Sigmoid colon (tissue), 7 donors: ENCODE measurements around the gene MRPS33. TPM values are rescaled to one million over a fixed set of nuclear protein-coding genes. Genes with fewer than 3 reads are reported as not detected.

ENCODE experiments used
- DNase-seq: peaks from one replicate; pipeline ENCODE4 v3.0.0-alpha.2; 2019
- H3K27ac ChIP-seq, 4 donors: fragments of 200-600 bp; sonication (generic); one replicate each; pipeline ENCODE4 v1.5.1; 2016 to 2019; ENCODE audit warnings: mild to moderate bottlenecking in 1 of 4
- H3K27me3 ChIP-seq, 3 donors: fragments of 200-600 bp; sonication (generic); one replicate each; pipeline ENCODE4 v1.5.1; 2019; ENCODE audit warnings: mild to moderate bottlenecking in 1 of 3
- H3K36me3 ChIP-seq, 4 donors: fragments of 200-600 bp; sonication (generic); one replicate each; pipeline ENCODE4 v1.5.1; 2016 to 2019
- H3K4me1 ChIP-seq, 4 donors: fragments of 200-600 bp; sonication (generic); one replicate each; pipeline ENCODE4 v1.5.1; 2017 to 2019
- H3K4me3 ChIP-seq, 4 donors: fragments of 200-600 bp; sonication (generic); one replicate each; pipeline ENCODE4 v1.5.1; 2017 to 2019; ENCODE audit warnings: mild to moderate bottlenecking in 2 of 4, moderate library complexity in 1 of 4
- H3K9me3 ChIP-seq, 4 donors: fragments of 200-600 bp in 3 of 4; sonication (generic) in 3 of 4; one replicate each; pipeline versions ENCODE4 v1.5.1 to v1.6.1; 2013 to 2019
- CTCF ChIP-seq, 4 experiments: fragments of 450-650 bp in 3 of 4; fragments of 200-600 bp in 1 of 4; IDR thresholded peaks; one replicate each; pipeline ENCODE4 v1.5.1; 2016 to 2019; ENCODE audit warnings: antibody characterized with exemption in 4 of 4, mild to moderate bottlenecking in 3 of 4, moderate library complexity in 2 of 4
- EP300 ChIP-seq, 4 donors: sonication (generic); formaldehyde crosslinking; IDR thresholded peaks; one replicate each; pipeline ENCODE4 v1.6.1; 2017; ENCODE audit warnings: antibody characterized with exemption in 4 of 4
- POLR2A ChIP-seq, 2 donors: fragments of 450-650 bp; IDR thresholded peaks; one replicate each; pipeline ENCODE4 v1.6.1; 2016; ENCODE audit warnings: antibody characterized with exemption in 2 of 2, mild to moderate bottlenecking in 2 of 2, moderate library complexity in 2 of 2
- POLR2AphosphoS5 ChIP-seq, 4 donors: sonication (generic); formaldehyde crosslinking; IDR thresholded peaks; one replicate each; pipeline ENCODE4 v1.6.1; 2017; ENCODE audit warnings: antibody characterized with exemption in 4 of 4
- WGBS, 2 donors: extraction: QIAGEN DNeasy Blood & Tissue Kit; methylation state at CpG; one replicate each; pipeline ENCODE4 v1.1.7; 2013; 5-methylcytosine and 5-hydroxymethylcytosine counted together
- intact Hi-C: fragments of 100-400 bp; cut with DNase I; formaldehyde crosslinking; loops from one replicate; pipeline ENCODE4 v1.15.1; 2023
- polyA plus RNA-seq, 3 donors: library from polyadenylated mRNA; stranded (reverse); fragments of 200-250 nt; gene quantifications; one replicate each; pipeline ENCODE4 v1.2.3, GENCODE V29; 2013
- total RNA-seq, 4 donors: library from RNA; depleted of rRNA; stranded (reverse); fragments of >200 nt; gene quantifications; one replicate each; pipeline ENCODE4 v1.1.0, GENCODE V29; 2016
- donor health status: healthy with polysubstance abuse.
- donor health status: Bipolar disorder and iron deficiency.
- donor health status: healthy.

The MRPS33 gene
- total and polyA plus RNA-seq, 7 donors = 14.7 to 150 (median 32.7) TPM

- H3K36me3 ChIP-seq = no peaks in the 10 kb centered on the region
- intact Hi-C loops = no loop called here
- H3K4me1 ChIP-seq = no peaks in the 10 kb centered on the region
- H3K27me3 ChIP-seq = no peaks in the 10 kb centered on the region
- 62 to 76% methylated on average over 1 of the region's 1 CpG for WGBS, 2 donors
- H3K9me3 ChIP-seq = peaks cover 0 to 6% (median 0%) of the 10 kb centered on the region in 4 donors
- no peak for DNase-seq
- H3K27ac ChIP-seq = no peak overlapping the region
- TF ChIP-seq CTCF (IDR thresholded peaks at IDR 0.05) = no peak
- no peak for TF ChIP-seq POLR2A (IDR thresholded peaks at IDR 0.05)
- no peak for TF ChIP-seq EP300 (IDR thresholded peaks at IDR 0.05)
- no peak for TF ChIP-seq POLR2AphosphoS5 (IDR thresholded peaks at IDR 0.05)
- no peak overlapping the region for H3K4me3 ChIP-seq
Measured at GRCh38 chr7:141023295-141023694, 8.5 kb upstream of the MRPS33 start.

GRCh38 chr7:141017555-141017954 is 2.8 kb upstream of the MRPS33 start:
- no peak for DNase-seq
- no peak for TF ChIP-seq EP300 (IDR thresholded peaks at IDR 0.05)
- TF ChIP-seq CTCF (IDR thresholded peaks at IDR 0.05) = no peak
- TF ChIP-seq POLR2AphosphoS5 (IDR thresholded peaks at IDR 0.05) = no peak
- no peak for TF ChIP-seq POLR2A (IDR thresholded peaks at IDR 0.05)
- H3K9me3 ChIP-seq = no peaks in the 10 kb centered on the region
- no peak overlapping the region for H3K27ac ChIP-seq
- peaks cover 0 to 15% (median 8%) of the 10 kb centered on the region in 4 donors for H3K4me1 ChIP-seq
- intact Hi-C loops = loop anchor here (10.0 kb wide), 1 partner anchor 543 kb away; the partner anchor contains the start of gene MKRN1
- no peak overlapping the region for H3K4me3 ChIP-seq
- no peaks in the 10 kb centered on the region for H3K27me3 ChIP-seq
- WGBS, 2 donors = 92 to 95% methylated on average over 3 of the region's 3 CpGs
- no peaks in the 10 kb centered on the region for H3K36me3 ChIP-seq

GRCh38 chr7:141016349-141016748 is 1.6 kb upstream of the MRPS33 start:
- Histone ChIP-seq H3K9me3 (no peaks in the 10 kb centered on the region), H3K36me3 (no peaks in the 10 kb centered on the region), H3K4me1 (peaks cover 0 to 21% (median 8%) of the 10 kb centered on the region in 4 donors), H3K27me3 (no peaks in the 10 kb centered on the region), H3K27ac (no peak overlapping the region), H3K4me3 (no peak overlapping the region)
- no peak for TF ChIP-seq POLR2AphosphoS5 (IDR thresholded peaks at IDR 0.05)
- no peak for TF ChIP-seq POLR2A (IDR thresholded peaks at IDR 0.05)
- no peak for TF ChIP-seq CTCF (IDR thresholded peaks at IDR 0.05)
- no peak for TF ChIP-seq EP300 (IDR thresholded peaks at IDR 0.05)
- no peak for DNase-seq
- intact Hi-C loops = loop anchor here (10.0 kb wide), 1 partner anchor 542 kb away; the partner anchor contains the start of gene MKRN1

- Histone ChIP-seq H3K27ac (peak overlapping the region; percentile 88 to 90 (median 89)), H3K4me3 (peak overlapping the region; percentile 53 to 68 (median 64)), H3K9me3 (no peaks in the 10 kb centered on the region), H3K27me3 (no peaks in the 10 kb centered on the region), H3K36me3 (peaks cover 0 to 17% (median 5%) of the 10 kb centered on the region in 4 donors), H3K4me1 (peaks cover 0 to 21% (median 8%) of the 10 kb centered on the region in 4 donors)
- TF ChIP-seq EP300 (IDR thresholded peaks at IDR 0.05) (peak in 1 of 4 donors; percentile 27), POLR2A (IDR thresholded peaks at IDR 0.05) (no peak), CTCF (IDR thresholded peaks at IDR 0.05) (no peak)
- WGBS, 2 donors = 1 to 2% methylated on average over 14 of the region's 14 CpGs
- intact Hi-C loops = loop anchor here (2.0 to 10.0 kb wide), 6 partner anchors 317 to 1672 kb away; partner anchors contain the start of genes ADCK2, FMC1, MKRN1 and NDUFB2
- DNase-seq = no peak
Measured at GRCh38 chr7:141014125-141014523, 628 bp downstream of the MRPS33 start.

GRCh38 chr7:141013345-141013715 is 1.4 kb downstream of the MRPS33 start:
- Histone ChIP-seq H3K9me3 (no peaks in the 10 kb centered on the region), H3K27me3 (no peaks in the 10 kb centered on the region), H3K36me3 (peaks cover 0 to 25% (median 5%) of the 10 kb centered on the region in 4 donors), H3K27ac (no peak overlapping the region), H3K4me3 (no peak overlapping the region), H3K4me1 (peaks cover 0 to 21% (median 8%) of the 10 kb centered on the region in 4 donors)
- WGBS, 2 donors = 9 to 44% methylated on average over 4 of the region's 4 CpGs
- intact Hi-C loops = loop anchor here (5.0 to 10.0 kb wide), 5 partner anchors 341 to 1671 kb away; partner anchors contain the start of genes ADCK2, FMC1, MKRN1 and SSBP1
- TF ChIP-seq EP300 (IDR thresholded peaks at IDR 0.05) = no peak
- no peak for TF ChIP-seq CTCF (IDR thresholded peaks at IDR 0.05)
- no peak for DNase-seq
